Cardiac muscle cell (in vitro differentiated cells and primary cell): ENCODE measurements around the gene STRBP. TPM values are rescaled to one million over a fixed set of nuclear protein-coding genes. Genes with fewer than 3 reads are reported as not detected.
"Not testable (repeated sequence)": the region's sequence is repeated elsewhere in the genome, so short reads cannot be mapped to it uniquely, and the experiment has no call there.

Experiments
- DNase-seq, 2 donors: peaks; one replicate each; pipeline versions ENCODE4 v3.0.0 to v3.0.0-alpha.2; 2010 to 2017; ENCODE audit warnings: low read depth in 1 of 2, low spot score in 1 of 2
- H3K27ac ChIP-seq: fragments of 200-600 bp; sonication (generic); 2 replicates; pipeline ENCODE4 v1.5.1; 2016
- H3K27me3 ChIP-seq: fragments of 200-600 bp; sonication (generic); 2 replicates; pipeline ENCODE4 v1.6.0; 2016; ENCODE audit warnings: control low read depth
- H3K36me3 ChIP-seq: fragments of 200-600 bp; sonication (generic); 2 replicates; pipeline ENCODE4 v1.5.1; 2016; ENCODE audit warnings: control low read depth
- H3K4me1 ChIP-seq: fragments of 200-600 bp; sonication (generic); 2 replicates; pipeline ENCODE4 v1.8.1; 2017; ENCODE audit warnings: low read depth, mild to moderate bottlenecking, mixed run types
- H3K4me3 ChIP-seq: fragments of 200-600 bp; sonication (generic); 2 replicates; pipeline ENCODE4 v1.5.1; 2016; ENCODE audit warnings: mild to moderate bottlenecking
- H3K9me3 ChIP-seq: fragments of 200-600 bp; sonication (generic); 2 replicates; pipeline ENCODE4 v1.5.1; 2017; ENCODE audit warnings: low read depth, mild to moderate bottlenecking, control low read depth
- polyA plus RNA-seq: library from polyadenylated mRNA; unstranded; fragments of >200 nt; fragmentation: Nextera tagmentation; extraction: Ambion mirVana; gene quantifications from 2 replicates; pipeline ENCODE4 v1.2.1, GENCODE V29; 2016
- total RNA-seq: library from RNA; depleted of rRNA; stranded (reverse); fragments of >200 nt; gene quantifications from 2 replicates; pipeline ENCODE4 v1.2.3, GENCODE V29; 2016
- TF ChIP-seq, protein P1 (sequence below): IDR thresholded peaks from 2 replicates; pipeline ENCODE4 v1.5.1; 2012; ENCODE audit warnings: low read depth, mild to moderate bottlenecking, low read length

Gene STRBP
- total and polyA plus RNA-seq, 2 experiments from 2014 or later, result 34.1 to 42.9 TPM

DNA sequence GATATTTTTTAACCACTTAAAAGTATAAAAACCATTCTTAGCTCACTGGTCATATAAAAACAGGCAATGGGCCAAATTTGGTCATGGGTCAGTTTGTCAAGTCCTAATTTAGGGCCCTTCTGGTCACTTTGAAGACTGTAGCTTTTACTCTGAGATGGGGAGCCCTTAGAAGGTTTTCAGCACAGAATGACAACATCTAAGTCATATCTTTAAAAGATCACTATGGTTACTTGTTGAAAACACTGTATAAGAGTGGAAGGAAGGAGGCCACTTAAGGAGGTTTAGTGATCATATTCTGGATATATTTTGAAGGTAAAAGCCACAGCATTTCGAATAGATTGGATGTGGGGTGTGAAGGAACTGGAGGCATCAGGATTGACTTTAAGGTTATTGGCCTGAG is 76.7 kb downstream of the STRBP start:
- TF ChIP-seq, protein P1, sequence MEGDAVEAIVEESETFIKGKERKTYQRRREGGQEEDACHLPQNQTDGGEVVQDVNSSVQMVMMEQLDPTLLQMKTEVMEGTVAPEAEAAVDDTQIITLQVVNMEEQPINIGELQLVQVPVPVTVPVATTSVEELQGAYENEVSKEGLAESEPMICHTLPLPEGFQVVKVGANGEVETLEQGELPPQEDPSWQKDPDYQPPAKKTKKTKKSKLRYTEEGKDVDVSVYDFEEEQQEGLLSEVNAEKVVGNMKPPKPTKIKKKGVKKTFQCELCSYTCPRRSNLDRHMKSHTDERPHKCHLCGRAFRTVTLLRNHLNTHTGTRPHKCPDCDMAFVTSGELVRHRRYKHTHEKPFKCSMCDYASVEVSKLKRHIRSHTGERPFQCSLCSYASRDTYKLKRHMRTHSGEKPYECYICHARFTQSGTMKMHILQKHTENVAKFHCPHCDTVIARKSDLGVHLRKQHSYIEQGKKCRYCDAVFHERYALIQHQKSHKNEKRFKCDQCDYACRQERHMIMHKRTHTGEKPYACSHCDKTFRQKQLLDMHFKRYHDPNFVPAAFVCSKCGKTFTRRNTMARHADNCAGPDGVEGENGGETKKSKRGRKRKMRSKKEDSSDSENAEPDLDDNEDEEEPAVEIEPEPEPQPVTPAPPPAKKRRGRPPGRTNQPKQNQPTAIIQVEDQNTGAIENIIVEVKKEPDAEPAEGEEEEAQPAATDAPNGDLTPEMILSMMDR, result no peak
- H3K4me3 ChIP-seq, result no peak overlapping the region
- DNase-seq, result no peak
- H3K27me3 ChIP-seq, result no peaks in the 10 kb centered on the region
- no peaks in the 10 kb centered on the region for H3K4me1 ChIP-seq
- H3K9me3 ChIP-seq, result no peaks in the 10 kb centered on the region
- H3K36me3 ChIP-seq, result no peaks in the 10 kb centered on the region
- H3K27ac ChIP-seq, result no peak overlapping the region

DNA sequence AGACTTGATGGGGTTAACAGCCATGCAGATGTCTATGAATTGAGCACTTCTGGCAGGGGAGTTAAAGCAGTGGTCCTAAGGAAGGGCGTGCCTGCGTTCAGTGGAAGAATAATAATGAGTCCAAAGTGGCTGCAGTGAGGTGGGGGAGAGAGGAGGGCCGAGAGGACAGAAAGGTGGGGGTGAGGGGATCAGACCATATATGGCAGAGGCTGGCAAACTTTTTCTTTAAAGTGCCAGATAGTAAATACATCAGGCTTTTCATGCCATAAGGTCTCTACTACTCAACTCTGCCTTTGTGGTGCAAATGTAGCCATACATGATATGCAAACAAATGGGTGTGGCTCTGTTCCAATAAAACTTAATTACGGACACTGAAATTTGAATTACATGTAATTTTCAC is 77.1 kb downstream of the STRBP start:
- H3K4me3 ChIP-seq, result no peak overlapping the region
- no peaks in the 10 kb centered on the region for H3K27me3 ChIP-seq
- no peak for DNase-seq
- no peaks in the 10 kb centered on the region for H3K4me1 ChIP-seq
- TF ChIP-seq, protein P1, result no peak
- H3K9me3 ChIP-seq, result no peaks in the 10 kb centered on the region
- no peaks in the 10 kb centered on the region for H3K36me3 ChIP-seq
- H3K27ac ChIP-seq, result no peak overlapping the region

DNA sequence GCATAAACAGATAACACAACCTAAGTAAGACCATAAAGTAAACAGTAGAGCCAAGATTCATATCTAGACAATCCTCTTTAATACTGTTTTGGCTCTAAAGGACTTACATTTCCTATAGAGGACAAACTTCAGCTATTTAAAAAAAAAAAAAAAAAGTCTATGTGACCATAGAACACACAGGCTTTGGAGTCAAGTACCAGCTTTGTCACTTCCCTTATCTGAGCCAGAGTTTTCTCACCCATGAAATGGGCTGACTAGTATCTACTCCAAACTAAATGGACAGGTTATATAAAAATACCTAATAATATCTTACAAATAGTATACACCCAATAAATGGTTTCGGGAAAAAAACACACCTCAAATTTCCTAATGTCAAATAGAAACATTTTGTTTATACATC is 81.3 kb downstream of the STRBP start:
- Histone ChIP-seq H3K36me3 (no peaks in the 10 kb centered on the region), H3K9me3 (no peaks in the 10 kb centered on the region), H3K4me3 (no peak overlapping the region), H3K27ac (no peak overlapping the region), H3K27me3 (no peaks in the 10 kb centered on the region), H3K4me1 (no peaks in the 10 kb centered on the region)
- DNase-seq, result no peak
- TF ChIP-seq, protein P1, result no peak

- H3K27ac ChIP-seq, H3K27me3 ChIP-seq: not testable (repeated sequence)
Measured at GRCh38 chr9:123186029-123186428, 82.4 kb downstream of the STRBP start.

DNA sequence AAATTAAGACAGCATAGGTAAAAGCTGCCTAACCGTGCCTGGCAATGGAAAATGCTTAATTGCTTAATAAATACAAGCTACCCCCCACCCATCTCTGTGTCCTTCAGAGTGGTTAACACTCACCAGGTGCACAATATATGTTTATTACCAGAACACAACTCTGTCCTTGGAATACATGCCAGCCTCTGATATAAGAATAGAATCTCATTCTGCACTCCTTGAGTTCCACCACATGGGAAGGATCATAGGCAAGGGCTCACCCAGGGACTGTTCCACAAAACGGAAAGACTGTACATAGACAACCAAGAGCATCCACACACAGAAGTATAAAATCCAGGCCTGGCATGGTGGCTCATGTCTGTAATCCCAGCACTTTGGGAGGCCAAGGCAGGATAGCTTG is 91.4 kb downstream of the STRBP start:
- Histone ChIP-seq H3K27ac (no peak overlapping the region), H3K27me3 (no peaks in the 10 kb centered on the region), H3K4me3 (no peak overlapping the region), H3K36me3 (no peaks in the 10 kb centered on the region), H3K9me3 (no peaks in the 10 kb centered on the region), H3K4me1 (no peaks in the 10 kb centered on the region)
- TF ChIP-seq, protein P1, result no peak
- DNase-seq, result no peak

More at GRCh38 chr9:123186029-123186428, 82.4 kb downstream of the STRBP start:
- H3K9me3 ChIP-seq, H3K36me3 ChIP-seq, DNase-seq, H3K4me1 ChIP-seq, H3K4me3 ChIP-seq: not testable (repeated sequence)

DNA sequence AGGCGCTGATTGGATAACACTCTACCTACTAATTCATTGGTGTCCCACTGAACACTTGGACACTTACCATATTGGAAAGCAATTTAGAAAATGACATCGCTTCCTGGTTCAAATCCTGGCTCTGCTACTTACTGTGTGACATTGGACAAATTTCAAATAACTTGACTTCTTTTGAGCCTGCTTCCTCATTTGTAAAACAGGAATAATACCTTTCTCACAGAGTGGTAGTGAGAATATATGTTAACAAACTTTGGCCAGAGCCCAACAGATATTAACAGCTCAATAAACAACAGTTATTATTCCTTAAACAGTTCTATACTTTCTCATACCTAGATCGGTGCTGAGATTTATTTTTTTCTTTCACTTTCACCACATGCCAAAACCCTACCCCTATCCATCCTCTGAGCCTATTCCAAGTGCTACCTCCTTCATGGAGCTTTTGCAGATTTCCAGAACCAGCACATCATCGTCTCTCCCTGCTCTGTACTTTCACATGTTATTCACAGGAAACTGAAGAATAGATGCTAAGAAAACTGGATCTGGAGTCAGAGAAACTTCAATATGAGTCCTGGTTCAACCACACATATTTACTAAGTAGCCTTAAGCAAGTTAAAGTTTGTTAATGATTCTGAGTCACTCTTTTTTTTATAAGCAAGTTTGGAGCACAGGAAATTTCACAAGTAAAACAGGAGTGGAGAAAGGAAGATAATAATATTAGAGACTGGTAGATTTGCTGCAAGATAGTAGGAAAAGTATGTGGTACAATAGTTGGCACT is 92.3 kb downstream of the STRBP start:
- Histone ChIP-seq H3K27ac (no peak overlapping the region), H3K36me3 (no peaks in the 10 kb centered on the region), H3K4me3 (no peak overlapping the region), H3K9me3 (no peaks in the 10 kb centered on the region), H3K4me1 (no peaks in the 10 kb centered on the region), H3K27me3 (no peaks in the 10 kb centered on the region)
- TF ChIP-seq, protein P1, result no peak
- peak in 1 of 2 donors; percentile 2 for DNase-seq
